ENCODE results near the gene LTA4H.
"Not testable (repeated sequence)": the region's sequence is repeated elsewhere in the genome, so short reads cannot be mapped to it uniquely, and the experiment has no call there.

The LTA4H gene

GRCh38 chr12:95988506-95989275 lies 46.7 kb downstream of the LTA4H start:
- DNase-seq: no peak

- DNase-seq: no peak
These were observed 48.5 kb downstream of the LTA4H start for GRCh38 chr12:95986635-95987570.

GRCh38 chr12:95984682-95985081 lies 50.7 kb downstream of the LTA4H start:
- no peak for DNase-seq

GRCh38 chr12:95982602-95983001 lies 52.8 kb downstream of the LTA4H start:
- no peak for DNase-seq

GRCh38 chr12:95980437-95980836 lies 55.0 kb downstream of the LTA4H start:
- no peak for DNase-seq

GRCh38 chr12:95978774-95979173 lies 56.6 kb downstream of the LTA4H start:
- DNase-seq: no peak

GRCh38 chr12:95978351-95978750 lies 57.0 kb downstream of the LTA4H start:
- DNase-seq: no peak

GRCh38 chr12:95977764-95978305 lies 57.6 kb downstream of the LTA4H start:
- DNase-seq: no peak

- no peak for DNase-seq
These were observed 59.0 kb downstream of the LTA4H start for GRCh38 chr12:95976416-95976832.

GRCh38 chr12:95975491-95975890 lies 59.9 kb downstream of the LTA4H start:
- no peak for DNase-seq

- DNase-seq: no peak
These were observed 61.0 kb downstream of the LTA4H start for GRCh38 chr12:95974358-95974757.

- no peak for DNase-seq
These were observed 62.4 kb downstream of the LTA4H start for GRCh38 chr12:95972832-95973456.

GRCh38 chr12:95970905-95971304 lies 64.5 kb downstream of the LTA4H start:
- DNase-seq: no peak

- DNase-seq: not testable (repeated sequence)
These were observed 66.3 kb downstream of the LTA4H start for GRCh38 chr12:95969116-95969515.

- no peak for DNase-seq
These were observed 68.1 kb downstream of the LTA4H start for GRCh38 chr12:95967301-95967700.

- no peak for DNase-seq
These were observed 69.0 kb downstream of the LTA4H start for GRCh38 chr12:95966287-95966870.

- DNase-seq: no peak
These were observed 72.3 kb downstream of the LTA4H start for GRCh38 chr12:95963096-95963495.

GRCh38 chr12:95962222-95962621 lies 73.2 kb downstream of the LTA4H start:
- no peak for DNase-seq

- DNase-seq: no peak
These were observed 75.1 kb downstream of the LTA4H start for GRCh38 chr12:95960241-95960640.

- DNase-seq: no peak
These were observed 76.3 kb downstream of the LTA4H start for GRCh38 chr12:95959107-95959506.

- DNase-seq: no peak
These were observed 78.7 kb downstream of the LTA4H start for GRCh38 chr12:95956557-95957145.

GRCh38 chr12:95955549-95956159 lies 79.7 kb downstream of the LTA4H start:
- DNase-seq: no peak
